Calu3 (cell line): ENCODE measurements around the gene C1orf232. TPM values are rescaled to one million over a fixed set of nuclear protein-coding genes. Genes with fewer than 3 reads are reported as not detected.
A peak's percentile ranks its signal among the peaks of the same experiment; 100 is the strongest.

Source experiments
- Bru-seq: library from RNA; stranded (reverse); fragments of 400-500 nt; gene quantifications from one replicate; lab custom pipeline; 2021; lab: Mats Ljungman, UMichigan
- BruChase-seq, 2 experiments: library from RNA; stranded (reverse); fragments of 400-500 nt; gene quantifications; one replicate each; lab custom pipeline; 2021; lab: Mats Ljungman, UMichigan
- BruUV-seq: library from RNA; stranded (reverse); fragments of 400-500 nt; replicated peaks from 2 replicates; lab custom pipeline; 2021; lab: Mats Ljungman, UMichigan
- CTCF ChIA-PET: fragments of 300-600 bp; sonication (Branson Sonifier 250); formaldehyde crosslinking; loops from one replicate; lab custom pipeline; 2022; ENCODE audit warnings: antibody characterized with exemption; lab: Charles Lee
- DNase-seq: peaks from one replicate; pipeline ENCODE4 v3.0.0; 2022
- H3K27ac Mint-ChIP-seq: one replicate; pipeline ENCODE4 v1.8.0; 2022; ENCODE audit warnings: mixed read lengths; ENCODE audit not compliant: unreplicated experiment
- H3K27me3 Mint-ChIP-seq: one replicate; pipeline ENCODE4 v1.8.0; 2022; ENCODE audit warnings: mixed read lengths; ENCODE audit not compliant: unreplicated experiment
- H3K36me3 Mint-ChIP-seq: one replicate; pipeline ENCODE4 v1.8.0; 2022; ENCODE audit warnings: mild to moderate bottlenecking, moderate library complexity, mixed read lengths; ENCODE audit not compliant: insufficient read depth, unreplicated experiment
- H3K4me1 Mint-ChIP-seq: one replicate; pipeline ENCODE4 v1.8.0; 2022; ENCODE audit warnings: mild to moderate bottlenecking, low read depth, mixed read lengths; ENCODE audit not compliant: unreplicated experiment
- H3K4me3 Mint-ChIP-seq: one replicate; pipeline ENCODE4 v1.8.0; 2022; ENCODE audit warnings: mild to moderate bottlenecking, low read depth, moderate library complexity, mixed read lengths; ENCODE audit not compliant: unreplicated experiment
- H3K9me3 Mint-ChIP-seq: one replicate; pipeline ENCODE4 v1.8.0; 2022; ENCODE audit warnings: low read depth, mixed read lengths; ENCODE audit not compliant: unreplicated experiment
- intact Hi-C: fragments of 100-400 bp; cut with micrococcal nuclease; formaldehyde crosslinking; loops from one replicate; pipeline ENCODE4 v1.10.0; 2022; ENCODE audit not compliant: unreplicated experiment
- long read RNA-seq: library from polyadenylated mRNA; stranded (forward); transcript quantifications from one replicate; pipeline ENCODE4 v2.0.0, GENCODE V29; 2022
- total RNA-seq: library from RNA; stranded (reverse); gene quantifications from 2 replicates; pipeline ENCODE4 v1.2.3, GENCODE V29; 2022
- TF ChIP-seq, protein P1 (sequence below): fragments of 200-600 bp; IDR thresholded peaks from one replicate; pipeline ENCODE4 v1.8.0; 2022; ENCODE audit warnings: antibody characterized with exemption; ENCODE audit not compliant: unreplicated experiment

Gene C1orf232
- total RNA-seq (not detected in 2 replicates), Bru-seq, nascent RNA (not detected), BruChase-seq, experiment 1, labeled RNA remaining after a 6-hour chase (not detected), BruChase-seq, experiment 2, labeled RNA remaining after a 2-hour chase (not detected)
- long read RNA-seq = 0 reads

- CTCF ChIA-PET = no interaction called here
- Mint-ChIP-seq H3K36me3 (peaks cover 25% of the 10 kb centered on the region), H3K4me1 (no peaks in the 10 kb centered on the region), H3K9me3 (no peaks in the 10 kb centered on the region), H3K4me3 (peak within 1 kb of the TSS; percentile 81), H3K27ac (peak within 1 kb of the TSS; percentile 52), H3K27me3 (peaks cover 13% of the 10 kb centered on the region)
- BruUV-seq = no TSS peak
- intact Hi-C loops = no loop called here
- no peak for DNase-seq
- TF ChIP-seq, protein P1, sequence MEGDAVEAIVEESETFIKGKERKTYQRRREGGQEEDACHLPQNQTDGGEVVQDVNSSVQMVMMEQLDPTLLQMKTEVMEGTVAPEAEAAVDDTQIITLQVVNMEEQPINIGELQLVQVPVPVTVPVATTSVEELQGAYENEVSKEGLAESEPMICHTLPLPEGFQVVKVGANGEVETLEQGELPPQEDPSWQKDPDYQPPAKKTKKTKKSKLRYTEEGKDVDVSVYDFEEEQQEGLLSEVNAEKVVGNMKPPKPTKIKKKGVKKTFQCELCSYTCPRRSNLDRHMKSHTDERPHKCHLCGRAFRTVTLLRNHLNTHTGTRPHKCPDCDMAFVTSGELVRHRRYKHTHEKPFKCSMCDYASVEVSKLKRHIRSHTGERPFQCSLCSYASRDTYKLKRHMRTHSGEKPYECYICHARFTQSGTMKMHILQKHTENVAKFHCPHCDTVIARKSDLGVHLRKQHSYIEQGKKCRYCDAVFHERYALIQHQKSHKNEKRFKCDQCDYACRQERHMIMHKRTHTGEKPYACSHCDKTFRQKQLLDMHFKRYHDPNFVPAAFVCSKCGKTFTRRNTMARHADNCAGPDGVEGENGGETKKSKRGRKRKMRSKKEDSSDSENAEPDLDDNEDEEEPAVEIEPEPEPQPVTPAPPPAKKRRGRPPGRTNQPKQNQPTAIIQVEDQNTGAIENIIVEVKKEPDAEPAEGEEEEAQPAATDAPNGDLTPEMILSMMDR = no peak
Observed at GRCh38 chr1:26168410-26169197, at the start of gene C1orf232. Gene C1orf232 (minus strand): TSS chr1:26168963. CDS start chr1:26168499, 464 bp downstream.

GRCh38 chr1:26215246-26215645 lies 46.5 kb upstream of the C1orf232 start:
- Mint-ChIP-seq H3K36me3 (no peaks in the 10 kb centered on the region), H3K4me3 (no peak overlapping the region), H3K4me1 (no peaks in the 10 kb centered on the region), H3K27me3 (peaks cover 13% of the 10 kb centered on the region), H3K27ac (no peak overlapping the region), H3K9me3 (no peaks in the 10 kb centered on the region)
- CTCF ChIA-PET = no interaction called here
- no peak for DNase-seq
- intact Hi-C loops = no loop called here
- BruUV-seq = no TSS peak
- TF ChIP-seq, protein P1 = no peak

DNA sequence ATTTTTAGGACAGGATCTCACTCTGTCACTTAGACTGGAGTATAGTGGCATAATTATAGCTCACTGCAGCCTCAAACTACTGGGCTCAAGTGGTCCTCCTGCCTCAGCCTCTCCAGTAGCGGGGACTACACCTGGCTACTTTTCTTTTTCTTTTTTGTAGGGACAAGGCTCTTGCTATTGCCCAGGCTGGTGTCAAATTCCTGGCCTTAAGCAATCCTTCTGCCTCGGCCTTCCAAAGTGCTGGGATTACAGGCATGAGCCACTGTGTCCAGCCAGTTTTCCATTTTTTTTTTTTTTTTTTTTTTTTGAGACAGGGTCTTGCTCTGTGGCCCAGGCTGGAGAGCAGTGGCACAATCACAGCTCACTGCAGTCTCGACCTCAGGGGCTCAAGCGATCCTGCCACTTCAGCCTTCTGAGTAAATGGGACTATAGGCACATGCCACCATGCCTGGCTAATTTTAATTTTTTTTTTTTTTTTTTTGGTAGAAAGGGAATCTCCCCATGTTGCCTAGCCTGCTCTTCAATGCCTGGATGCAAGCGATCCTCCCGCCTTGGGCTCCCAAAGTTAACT lies 44.7 kb upstream of the C1orf232 start:
- Mint-ChIP-seq H3K27me3 (peaks cover 24% of the 10 kb centered on the region), H3K36me3 (no peaks in the 10 kb centered on the region), H3K9me3 (no peaks in the 10 kb centered on the region), H3K27ac (no peak overlapping the region), H3K4me3 (no peak overlapping the region), H3K4me1 (no peaks in the 10 kb centered on the region)
- BruUV-seq = no TSS peak
- TF ChIP-seq, protein P1 = no peak
- DNase-seq = no peak
- CTCF ChIA-PET = interaction anchor here (0.7 kb wide), 1 partner anchor 109 kb away, joined by 3 read pairs; no protein-coding TSS in a partner anchor
- intact Hi-C loops = no loop called here

DNA sequence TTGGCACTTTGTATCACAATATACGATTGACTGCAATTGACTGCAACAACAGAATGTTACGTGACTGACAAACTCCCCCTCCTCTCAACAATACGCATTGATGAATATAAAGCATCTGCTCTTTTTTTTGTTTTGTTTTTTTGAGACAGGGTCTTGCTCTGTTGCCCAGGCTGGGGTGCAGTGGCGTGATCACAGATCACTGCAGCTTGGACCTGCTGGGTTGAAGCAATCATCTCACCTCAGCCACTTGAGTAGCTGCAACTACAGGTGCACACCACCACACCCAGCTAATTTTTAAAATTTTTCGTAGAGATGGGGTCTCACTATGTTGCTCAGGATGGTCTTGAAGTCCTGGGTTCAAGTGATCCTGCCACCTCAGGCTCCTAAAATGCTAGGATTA lies 44.0 kb upstream of the C1orf232 start:
- Mint-ChIP-seq H3K4me1 (no peaks in the 10 kb centered on the region), H3K4me3 (no peak overlapping the region), H3K36me3 (no peaks in the 10 kb centered on the region), H3K27ac (no peak overlapping the region), H3K9me3 (no peaks in the 10 kb centered on the region), H3K27me3 (peaks cover 24% of the 10 kb centered on the region)
- TF ChIP-seq, protein P1 = no peak
- CTCF ChIA-PET = no interaction called here
- no TSS peak for BruUV-seq
- intact Hi-C loops = no loop called here
- DNase-seq = no peak
